Tibial nerve (tissue), 4 donors: ENCODE measurements around the gene DNM1.

Experiments used
- CTCF ChIP-seq, 5 experiments: fragments of 200-600 bp in 3 of 5; fragments of 450-650 bp in 2 of 5; sonication (generic) in 3 of 5; IDR thresholded peaks; one replicate each; pipeline ENCODE4 v1.5.1; 2016 to 2019; ENCODE audit warnings: antibody characterized with exemption in 5 of 5, mild to moderate bottlenecking in 3 of 5, moderate library complexity in 2 of 5
- EP300 ChIP-seq, 2 donors: sonication (generic); formaldehyde crosslinking; IDR thresholded peaks; one replicate each; pipeline ENCODE4 v1.6.1; 2017; ENCODE audit warnings: antibody characterized with exemption in 2 of 2, mild to moderate bottlenecking in 1 of 2

DNA sequence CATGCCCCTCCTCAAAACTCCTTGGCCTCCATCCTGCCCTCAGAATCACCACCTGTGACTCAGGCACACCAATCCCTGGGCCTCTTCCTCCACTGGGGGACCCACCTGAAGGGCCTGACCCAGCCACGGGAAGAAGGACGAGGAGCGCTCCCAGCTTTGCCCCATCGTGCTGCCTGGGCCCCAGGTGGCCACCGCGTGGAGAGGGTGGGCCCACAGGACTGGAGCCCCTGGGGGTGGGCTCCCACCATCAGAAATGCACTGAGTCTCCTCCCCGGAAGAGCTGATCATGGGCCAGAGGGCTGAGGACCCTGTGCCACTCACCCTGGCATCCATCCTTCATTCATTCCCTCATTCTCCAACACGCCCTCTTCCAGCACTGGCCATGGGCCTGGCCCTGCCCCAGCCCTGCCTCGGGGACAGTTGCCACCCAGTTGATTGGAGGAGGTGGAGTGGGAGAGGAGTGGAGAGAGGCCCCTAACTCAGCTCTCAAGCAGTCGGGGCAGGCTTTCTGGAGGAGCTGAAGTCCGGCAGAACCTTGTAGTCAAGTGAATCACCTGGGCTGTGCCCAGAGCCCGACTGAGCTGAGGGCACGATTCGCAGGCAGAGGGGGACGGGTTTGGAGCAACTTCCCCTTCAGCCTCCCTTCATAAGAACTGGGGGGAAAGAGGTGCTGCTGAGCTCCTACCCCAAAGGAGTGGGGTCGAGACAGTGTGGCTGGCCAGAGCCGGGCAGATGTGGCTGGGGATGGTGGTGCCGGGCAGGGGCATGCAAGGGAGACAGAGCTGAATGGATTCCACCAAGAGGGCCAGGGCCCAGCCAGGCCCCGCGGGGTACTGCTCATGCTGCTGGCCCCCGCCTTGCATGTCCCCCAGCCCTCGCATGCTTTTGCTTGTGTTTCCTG lies 29.6 kb downstream of the DNM1 start:
- TF ChIP-seq CTCF (IDR thresholded peaks at IDR 0.05) (no peak), EP300 (IDR thresholded peaks at IDR 0.05) (no peak)
